ENCODE results near the gene KIF18B. TPM values are rescaled to one million over a fixed set of nuclear protein-coding genes. Genes with fewer than 3 reads are reported as not detected.

KIF18B gene
- total and polyA plus RNA-seq, 2 of the 8 experiments (the other 6 are each of a cell fraction or from before 2014, with no cell fraction given): 39.0 to 59.4 TPM

DNA sequence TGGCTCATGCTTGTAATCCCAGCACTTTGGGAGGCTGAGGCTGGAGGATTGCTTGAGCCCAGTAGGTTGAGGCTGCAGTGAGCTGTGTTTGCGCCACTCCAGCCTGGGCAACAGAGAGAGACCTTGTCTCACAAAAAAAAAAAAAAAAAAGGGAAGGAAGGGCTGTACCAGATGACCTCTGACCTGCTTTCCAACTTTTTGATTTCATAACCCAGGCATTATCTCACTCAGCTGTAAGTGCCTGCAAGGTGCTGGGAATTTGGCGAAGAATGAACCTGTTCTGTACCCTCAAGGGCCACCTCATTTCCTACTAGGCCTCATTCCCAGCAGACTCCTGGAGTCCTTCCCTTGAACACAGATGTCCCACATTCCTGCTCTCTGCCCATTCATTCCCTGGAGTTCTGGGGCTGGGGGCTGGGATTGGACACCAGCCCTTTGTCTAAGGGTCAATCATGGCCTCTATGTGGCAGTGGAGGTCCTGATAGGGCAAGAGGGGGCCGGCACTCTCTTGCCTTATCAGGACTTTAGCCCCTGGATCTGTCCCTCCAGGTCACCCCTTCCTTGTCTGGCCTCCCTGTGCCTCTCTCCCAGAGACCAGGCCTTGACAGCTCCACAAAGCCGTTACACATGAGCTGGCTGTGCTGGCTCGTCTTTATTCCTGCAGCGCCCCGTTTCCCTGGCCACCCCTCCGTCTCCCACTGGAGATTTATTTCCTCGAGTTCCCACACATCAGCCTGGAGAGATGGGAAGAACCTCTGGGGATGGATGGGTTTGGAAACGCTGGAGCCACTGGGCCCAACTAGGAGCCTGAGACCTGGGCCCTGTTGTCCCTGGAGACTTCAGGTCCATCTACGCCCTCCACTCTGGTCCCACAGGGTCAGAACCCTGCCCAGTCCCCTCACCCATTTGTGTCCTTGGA lies 31.5 kb downstream of the KIF18B start (continued):
- TF ChIP-seq KDM5A (IDR thresholded peaks at IDR 0.05; ENCODE audit: low read length) (no peak), YY1 (IDR thresholded peaks at IDR 0.05; ENCODE audit: low read depth, low read length) (no peak), SP1 (IDR thresholded peaks at IDR 0.05; ENCODE audit: low read depth, low read length) (no peak), KDM1A (IDR thresholded peaks at IDR 0.05; ENCODE audit: borderline replicate concordance, low read length) (no peak), POU5F1 (IDR thresholded peaks at IDR 0.05; ENCODE audit: low read depth, low read length) (no peak), TEAD4 (IDR thresholded peaks at IDR 0.05; ENCODE audit: low read depth, low read length) (no peak), SP2 (IDR thresholded peaks at IDR 0.05; ENCODE audit: low read length) (no peak), EZH2 (IDR thresholded peaks at IDR 0.05; ENCODE audit: low read depth, low read length, severe bottlenecking) (no peak), BCL11A (IDR thresholded peaks at IDR 0.05; ENCODE audit: low read depth in 2 of 2, low read length in 2 of 2) (no peak)
